HepG2 (cell line): ENCODE measurements around the gene NEURL4. TPM values are rescaled to one million over a fixed set of nuclear protein-coding genes. Genes with fewer than 3 reads are reported as not detected.

Source experiments
- ATF6 ChIP-seq: sonication (generic); formaldehyde crosslinking; conservative IDR thresholded peaks from 2 replicates; pipeline ENCODE4 v1.4.0; 2020; ENCODE audit warnings: missing genetic modification reagents
- FOSL1 ChIP-seq: sonication (generic); formaldehyde crosslinking; IDR thresholded peaks from 2 replicates; pipeline ENCODE4 v1.9.0; 2021; ENCODE audit warnings: missing genetic modification reagents, borderline replicate concordance
- FOXA3 ChIP-seq: IDR thresholded peaks from 2 replicates; pipeline ENCODE4 v1.6.1; 2016; ENCODE audit warnings: missing genetic modification reagents, missing compliant biosample characterization
- HMGXB4 ChIP-seq, 2 experiments: sonication (generic) in 1 of 2; formaldehyde crosslinking in 1 of 2; IDR thresholded peaks; 2 replicates each; pipeline versions ENCODE4 v1.4.0 to v1.6.1; 2018 to 2020; ENCODE audit warnings: missing genetic modification reagents in 2 of 2, borderline replicate concordance in 1 of 2, low read depth in 1 of 2, mild to moderate bottlenecking in 1 of 2, missing biosample characterization in 1 of 2
- HNRNPK ChIP-seq: fragments of 200-400 bp; formaldehyde crosslinking; IDR thresholded peaks from 2 replicates; pipeline ENCODE4 v1.6.1; 2018; ENCODE audit warnings: low read length, low read depth, moderate library complexity, mild to moderate bottlenecking; ENCODE audit not compliant: poor library complexity, severe bottlenecking
- HOXD1 ChIP-seq: sonication (generic); formaldehyde crosslinking; IDR thresholded peaks from 2 replicates; pipeline ENCODE4 v1.5.0; 2020; ENCODE audit warnings: missing genetic modification reagents
- KDM5A ChIP-seq: fragments of 200-600 bp; sonication (generic); IDR thresholded peaks from 2 replicates; pipeline ENCODE4 v1.7.0; 2018; ENCODE audit warnings: antibody characterized with exemption, mild to moderate bottlenecking, low read length, borderline replicate concordance
- MIER3 ChIP-seq: IDR thresholded peaks from 2 replicates; pipeline ENCODE4 v1.6.1; 2016; ENCODE audit warnings: missing compliant biosample characterization, borderline replicate concordance
- MTERF4 ChIP-seq: sonication (generic); formaldehyde crosslinking; IDR thresholded peaks from 2 replicates; pipeline ENCODE4 v1.8.0; 2023; ENCODE audit warnings: mild to moderate bottlenecking, missing genetic modification reagents
- MXD4 ChIP-seq: IDR thresholded peaks from 2 replicates; pipeline ENCODE4 v1.6.1; 2016; ENCODE audit warnings: mild to moderate bottlenecking, missing biosample characterization, missing genetic modification reagents
- NFE2 ChIP-seq: sonication (generic); formaldehyde crosslinking; IDR thresholded peaks from 2 replicates; pipeline ENCODE4 v1.4.0; 2020; ENCODE audit warnings: missing genetic modification reagents
- PAF1 ChIP-seq: IDR thresholded peaks from 2 replicates; pipeline ENCODE4 v1.6.1; 2016; ENCODE audit warnings: missing genetic modification reagents, missing compliant biosample characterization
- PCBP1 ChIP-seq: fragments of 200-400 bp; formaldehyde crosslinking; IDR thresholded peaks from 2 replicates; pipeline ENCODE4 v1.6.1; 2017; ENCODE audit warnings: mild to moderate bottlenecking, low read depth, low read length, borderline replicate concordance
- REPIN1 ChIP-seq: sonication (generic); formaldehyde crosslinking; IDR thresholded peaks from 2 replicates; pipeline ENCODE4 v1.8.0; 2022; ENCODE audit warnings: missing genetic modification reagents, low read depth, mild to moderate bottlenecking, borderline replicate concordance
- SCMH1 ChIP-seq: sonication (generic); formaldehyde crosslinking; IDR thresholded peaks from 2 replicates; pipeline ENCODE4 v1.9.0; 2021; ENCODE audit warnings: missing genetic modification reagents, mild to moderate bottlenecking, borderline replicate concordance
- SNAI1 ChIP-seq: sonication (generic); formaldehyde crosslinking; IDR thresholded peaks from 2 replicates; pipeline ENCODE4 v1.5.0; 2020; ENCODE audit warnings: mild to moderate bottlenecking, missing genetic modification reagents, borderline replicate concordance
- THRA ChIP-seq: sonication (generic); formaldehyde crosslinking; IDR thresholded peaks from 2 replicates; pipeline ENCODE4 v1.4.0; 2020; ENCODE audit warnings: missing genetic modification reagents, borderline replicate concordance
- ZNF549 ChIP-seq: sonication (generic); formaldehyde crosslinking; IDR thresholded peaks from 2 replicates; pipeline ENCODE4 v1.5.0; 2020; ENCODE audit warnings: missing genetic modification reagents
- ZNF589 ChIP-seq: sonication (generic); formaldehyde crosslinking; conservative IDR thresholded peaks from 2 replicates; pipeline ENCODE4 v1.8.0; 2022; ENCODE audit warnings: mild to moderate bottlenecking, moderate library complexity, missing genetic modification reagents
- ZNF598 ChIP-seq: sonication (generic); formaldehyde crosslinking; IDR thresholded peaks from 2 replicates; pipeline ENCODE4 v1.5.1; 2020; ENCODE audit warnings: mild to moderate bottlenecking, missing genetic modification reagents, borderline replicate concordance
- ZNF652 ChIP-seq: IDR thresholded peaks from 2 replicates; pipeline ENCODE4 v1.6.1; 2016; ENCODE audit warnings: low read depth, borderline replicate concordance
- ZNF776 ChIP-seq: sonication (generic); formaldehyde crosslinking; IDR thresholded peaks from 2 replicates; pipeline ENCODE4 v1.4.0; 2020; ENCODE audit warnings: mild to moderate bottlenecking, missing genetic modification reagents
- ZNF792 ChIP-seq: IDR thresholded peaks from 2 replicates; pipeline ENCODE4 v1.6.1; 2016
- ZSCAN12 ChIP-seq: sonication (generic); formaldehyde crosslinking; IDR thresholded peaks from 2 replicates; pipeline ENCODE4 v1.9.0; 2021; ENCODE audit warnings: mild to moderate bottlenecking, missing genetic modification reagents
- ZSCAN29 ChIP-seq: sonication (generic); formaldehyde crosslinking; conservative IDR thresholded peaks from 2 replicates; pipeline ENCODE4 v1.4.0; 2020; ENCODE audit warnings: mild to moderate bottlenecking, missing genetic modification reagents
- polyA plus RNA-seq, 8 experiments: library from polyadenylated mRNA; depleted of rRNA in 3 of 8; stranded (reverse) in 7 of 8; unstranded in 1 of 8; fragments of >200 nt; fragmentation: Illumina TruSeq in 4 of 8; extraction: Trizol in 4 of 8; gene quantifications; 2 replicates each; pipeline versions ENCODE4 v1.2.1 to v1.2.3, GENCODE V29; 2011 to 2016; ENCODE audit warnings: low read depth in 4 of 8, missing spikeins in 1 of 8, mixed read lengths in 1 of 8; ENCODE audit not compliant: insufficient read depth in 1 of 8
- total RNA-seq, 5 experiments: library from RNA; depleted of rRNA; stranded (reverse); fragments of >200 nt; fragmentation: Illumina TruSeq; extraction: Trizol; gene quantifications; 2 replicates each; pipeline ENCODE4 v1.2.3, GENCODE V29; 2016; ENCODE audit warnings: low read depth in 1 of 5

Gene NEURL4
- total and polyA plus RNA-seq, 2 of the 13 experiments (the other 11 are each of a cell fraction or from before 2014, with no cell fraction given), result 14.8 to 15.7 TPM

- TF ChIP-seq FOXA3 (CRISPR knock-in tag) (peak; percentile 37; the same call in 1 of the 2 replicates), REPIN1 (CRISPR knock-in tag) (peak; percentile 92), PAF1 (CRISPR knock-in tag) (no peak), SNAI1 (CRISPR knock-in tag) (no peak), ZNF549 (CRISPR knock-in tag) (no peak), ZNF589 (CRISPR knock-in tag) (no peak), MIER3 (CRISPR knock-in tag) (no peak), ZSCAN29 (CRISPR knock-in tag) (peak; percentile 91), THRA (CRISPR knock-in tag) (peak; percentile 48; the same call in 1 of the 2 replicates), MXD4 (no peak; the same call in 1 of the 2 replicates), ZNF776 (CRISPR knock-in tag) (no peak), ZSCAN12 (no peak), SCMH1 (CRISPR knock-in tag) (no peak), ZNF598 (CRISPR knock-in tag) (peak; percentile 67; the same call in 1 of the 2 replicates), ZNF652 (no peak), PCBP1 (no peak), HMGXB4 (CRISPR knock-in tag; IDR thresholded peaks at IDR 0.05; ENCODE audit: borderline replicate concordance in 1 of 2, low read depth in 1 of 2) (peak; percentile 78 to 85; a peak in 3 of 4 replicates), ZNF792 (CRISPR knock-in tag) (peak; percentile 75), FOSL1 (CRISPR knock-in tag) (no peak), MTERF4 (0 out of 2 replicates have a peak, but pooled peaks have one; percentile 30), HOXD1 (CRISPR knock-in tag) (no peak), ATF6 (no peak), NFE2 (CRISPR knock-in tag) (no peak), KDM5A (no peak), HNRNPK (no peak)
Observed at GRCh38 chr17:7280519-7281073, 48.5 kb downstream of the NEURL4 start (continued).
